Measurements from ENCODE around the gene DEUP1.
"Not testable (repeated sequence)": the region's sequence is repeated elsewhere in the genome, so short reads cannot be mapped to it uniquely, and the experiment has no call there.

Gene DEUP1

GRCh38 chr11:93330446-93330984, at the start of gene DEUP1:
TSS of gene DEUP1 (plus strand) at chr11:93330742. CDS start at chr11:93332260, 1,518 bp downstream.
- Histone ChIP-seq H3K9ac (ENCODE audit: low read length) (no peak within 1 kb of the TSS), H3K4me1 (ENCODE audit: control insufficient read depth, low read depth, low read length) (peaks cover 6% of the 10 kb centered on the region)

DNA sequence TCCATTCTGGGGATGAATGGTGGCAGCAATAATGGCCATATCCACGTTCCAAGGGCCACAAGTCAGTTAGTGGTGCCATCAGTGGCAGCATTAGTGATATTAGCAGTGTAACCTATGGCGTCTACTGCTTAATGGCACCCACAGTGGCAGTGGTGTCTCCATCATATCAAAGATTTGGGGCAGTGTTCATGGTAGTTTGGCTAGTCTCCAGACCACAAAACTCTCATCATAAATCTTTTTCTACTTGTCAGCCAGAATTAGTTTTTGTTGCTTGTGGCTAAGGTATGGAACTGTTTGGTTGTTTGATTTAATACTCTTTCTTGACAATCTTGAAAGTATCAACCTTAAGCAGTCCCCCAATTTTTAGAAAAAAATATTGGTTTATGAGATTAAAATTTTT, 45.1 kb upstream of the DEUP1 start:
- Histone ChIP-seq H3K9me3 (ENCODE audit: control insufficient read depth, low read depth, low read length) (no peaks in the 10 kb centered on the region), H3K36me3 (ENCODE audit: control insufficient read depth, low read depth, low read length) (no peaks in the 10 kb centered on the region), H3K4me3 (ENCODE audit: low read length) (no peak overlapping the region), H3K9ac (ENCODE audit: low read length) (no peak overlapping the region), H3K27ac (ENCODE audit: low read length) (no peak overlapping the region), H3K4me1 (ENCODE audit: control insufficient read depth, low read depth, low read length) (no peaks in the 10 kb centered on the region), H3K27me3 (ENCODE audit: control insufficient read depth, insufficient read depth, low read length) (no peaks in the 10 kb centered on the region)

More at GRCh38 chr11:93330446-93330984, at the start of gene DEUP1:
- H3K36me3 ChIP-seq (ENCODE audit: control insufficient read depth, low read depth, low read length): no peaks in the 10 kb centered on the region
- no peak within 1 kb of the TSS for H3K27ac ChIP-seq (ENCODE audit: low read length)
- peak within 1 kb of the TSS; percentile 79 for H3K4me3 ChIP-seq (ENCODE audit: low read length)
- peaks cover 27% of the 10 kb centered on the region for H3K27me3 ChIP-seq (ENCODE audit: control insufficient read depth, insufficient read depth, low read length)
- H3K9me3 ChIP-seq (ENCODE audit: control insufficient read depth, low read depth, low read length): no peaks in the 10 kb centered on the region

- Histone ChIP-seq H3K36me3 (ENCODE audit: control insufficient read depth, low read depth, low read length) (no peaks in the 10 kb centered on the region), H3K9ac (ENCODE audit: low read length) (no peak overlapping the region), H3K4me3 (ENCODE audit: low read length) (no peak overlapping the region), H3K27me3 (ENCODE audit: control insufficient read depth, insufficient read depth, low read length) (no peaks in the 10 kb centered on the region), H3K4me1 (ENCODE audit: control insufficient read depth, low read depth, low read length) (no peaks in the 10 kb centered on the region), H3K9me3 (ENCODE audit: control insufficient read depth, low read depth, low read length) (no peaks in the 10 kb centered on the region), H3K27ac (ENCODE audit: low read length) (no peak overlapping the region)
Measured at GRCh38 chr11:93287434-93287833, 43.1 kb upstream of the DEUP1 start.

DNA sequence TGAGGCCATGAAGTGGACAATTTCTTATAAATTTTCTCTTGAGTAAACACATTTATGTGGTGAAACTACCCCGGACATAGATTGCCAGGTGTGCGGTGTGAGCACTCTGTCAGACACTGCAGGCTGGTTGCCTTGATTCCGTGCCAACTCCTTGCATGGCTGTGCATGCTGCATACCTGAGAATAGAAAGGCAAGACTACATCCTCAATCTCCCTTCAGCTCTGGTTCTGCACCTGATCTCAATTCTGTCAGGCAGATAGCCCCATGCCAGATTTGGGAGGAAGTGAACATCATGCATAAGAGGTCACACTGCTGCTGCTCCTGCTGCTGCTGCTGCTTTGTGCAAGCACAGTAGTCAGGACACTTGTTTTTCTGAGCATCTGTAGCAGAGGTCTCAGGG, 42.5 kb upstream of the DEUP1 start:
- Histone ChIP-seq H3K27ac (ENCODE audit: low read length) (no peak overlapping the region), H3K36me3 (ENCODE audit: control insufficient read depth, low read depth, low read length) (no peaks in the 10 kb centered on the region), H3K9me3 (ENCODE audit: control insufficient read depth, low read depth, low read length) (no peaks in the 10 kb centered on the region), H3K9ac (ENCODE audit: low read length) (no peak overlapping the region), H3K27me3 (ENCODE audit: control insufficient read depth, insufficient read depth, low read length) (no peaks in the 10 kb centered on the region), H3K4me3 (ENCODE audit: low read length) (no peak overlapping the region), H3K4me1 (ENCODE audit: control insufficient read depth, low read depth, low read length) (no peaks in the 10 kb centered on the region)

GRCh38 chr11:93288767-93289166, 41.8 kb upstream of the DEUP1 start:
- Histone ChIP-seq H3K9me3 (ENCODE audit: control insufficient read depth, low read depth, low read length) (no peaks in the 10 kb centered on the region), H3K36me3 (ENCODE audit: control insufficient read depth, low read depth, low read length) (no peaks in the 10 kb centered on the region), H3K4me1 (ENCODE audit: control insufficient read depth, low read depth, low read length) (no peaks in the 10 kb centered on the region), H3K9ac (ENCODE audit: low read length) (no peak overlapping the region), H3K27ac (ENCODE audit: low read length) (no peak overlapping the region), H3K27me3 (ENCODE audit: control insufficient read depth, insufficient read depth, low read length) (no peaks in the 10 kb centered on the region), H3K4me3 (ENCODE audit: low read length) (no peak overlapping the region)

DNA sequence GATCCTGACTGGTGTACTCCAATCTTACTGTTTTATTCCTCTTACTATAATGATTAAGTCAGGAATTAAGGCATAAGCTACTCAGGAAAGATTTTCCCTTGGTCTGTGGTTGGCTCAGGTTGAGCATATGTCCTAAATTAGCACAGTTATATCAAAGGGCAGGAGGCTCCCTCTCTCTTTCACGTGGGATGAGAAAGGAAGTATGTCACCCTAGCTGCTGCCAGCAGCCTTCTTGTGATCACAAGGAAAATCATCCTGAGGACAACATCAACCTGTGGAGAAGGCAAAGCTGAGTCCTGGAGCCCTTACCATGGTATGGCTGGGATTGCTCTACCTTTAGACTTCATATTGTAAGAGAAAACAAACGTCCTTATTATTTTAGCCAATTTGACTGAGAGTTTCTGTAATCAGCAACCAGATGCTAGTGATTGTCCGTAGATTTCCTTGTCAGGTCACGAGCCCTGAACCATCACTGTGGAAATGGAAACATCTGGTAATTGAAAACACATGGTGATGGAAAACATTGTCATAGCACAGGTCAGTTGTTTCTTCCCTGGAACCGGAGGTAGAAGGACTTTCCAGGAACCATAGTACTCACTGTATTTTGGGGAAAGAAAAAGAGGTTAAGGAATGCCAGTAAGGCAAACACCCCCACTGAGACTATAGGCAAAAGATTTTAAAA, 40.6 kb upstream of the DEUP1 start:
- H3K27ac ChIP-seq (ENCODE audit: low read length): no peak overlapping the region
- no peak overlapping the region for H3K9ac ChIP-seq (ENCODE audit: low read length)
- no peak overlapping the region for H3K4me3 ChIP-seq (ENCODE audit: low read length)
- H3K36me3 ChIP-seq (ENCODE audit: control insufficient read depth, low read depth, low read length): no peaks in the 10 kb centered on the region
- H3K4me1 ChIP-seq (ENCODE audit: control insufficient read depth, low read depth, low read length): no peaks in the 10 kb centered on the region
- no peaks in the 10 kb centered on the region for H3K27me3 ChIP-seq (ENCODE audit: control insufficient read depth, insufficient read depth, low read length)
- no peaks in the 10 kb centered on the region for H3K9me3 ChIP-seq (ENCODE audit: control insufficient read depth, low read depth, low read length)

DNA sequence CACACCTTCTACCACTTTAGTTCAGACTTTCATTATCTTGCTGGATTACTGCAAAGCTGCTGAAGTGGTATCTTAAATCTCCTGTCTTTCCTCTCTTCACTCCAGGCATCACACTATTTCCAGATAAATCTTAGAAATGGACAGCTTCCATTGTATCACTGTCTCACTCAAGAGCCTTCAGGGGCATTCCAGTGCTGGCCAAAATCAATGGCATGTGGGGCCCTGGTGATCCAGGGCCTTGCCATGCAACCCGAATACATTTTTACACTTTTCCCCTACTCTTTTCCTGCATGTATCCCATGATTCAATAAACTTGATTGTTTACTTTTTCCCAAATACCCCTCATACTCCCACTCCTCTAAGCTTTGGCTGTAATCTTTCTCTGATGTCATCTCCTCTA, 39.4 kb upstream of the DEUP1 start:
- H3K36me3 ChIP-seq (ENCODE audit: control insufficient read depth, low read depth, low read length): no peaks in the 10 kb centered on the region
- H3K4me1 ChIP-seq (ENCODE audit: control insufficient read depth, low read depth, low read length): peaks cover 6% of the 10 kb centered on the region
- H3K27me3 ChIP-seq (ENCODE audit: control insufficient read depth, insufficient read depth, low read length): no peaks in the 10 kb centered on the region
- no peak overlapping the region for H3K27ac ChIP-seq (ENCODE audit: low read length)
- H3K4me3 ChIP-seq (ENCODE audit: low read length): no peak overlapping the region
- no peak overlapping the region for H3K9ac ChIP-seq (ENCODE audit: low read length)
- no peaks in the 10 kb centered on the region for H3K9me3 ChIP-seq (ENCODE audit: control insufficient read depth, low read depth, low read length)

DNA sequence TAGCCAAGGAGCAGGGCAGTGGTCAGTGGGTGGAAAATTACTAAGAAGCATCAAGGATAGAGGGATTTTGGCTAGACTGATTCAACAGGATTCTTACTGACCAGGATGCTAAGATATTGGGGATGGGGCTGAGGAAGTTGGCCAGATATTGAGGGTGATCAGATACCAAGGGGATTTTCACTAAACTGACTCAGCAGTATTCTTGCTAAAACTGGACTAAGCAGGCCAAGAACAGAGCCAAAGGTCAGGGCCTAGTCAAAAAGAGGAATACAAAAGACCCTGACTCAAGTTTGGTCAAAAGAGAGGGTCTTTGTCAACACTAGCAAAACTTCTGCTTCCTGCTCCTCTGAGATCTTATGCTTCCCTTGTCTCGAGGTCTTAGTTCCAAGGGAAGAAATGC, 38.6 kb upstream of the DEUP1 start:
- Histone ChIP-seq H3K36me3 (ENCODE audit: control insufficient read depth, low read depth, low read length) (no peaks in the 10 kb centered on the region), H3K9me3 (ENCODE audit: control insufficient read depth, low read depth, low read length) (no peaks in the 10 kb centered on the region), H3K27me3 (ENCODE audit: control insufficient read depth, insufficient read depth, low read length) (no peaks in the 10 kb centered on the region), H3K27ac (ENCODE audit: low read length) (no peak overlapping the region), H3K4me1 (ENCODE audit: control insufficient read depth, low read depth, low read length) (peaks cover 6% of the 10 kb centered on the region), H3K9ac (ENCODE audit: low read length) (no peak overlapping the region), H3K4me3 (ENCODE audit: low read length) (no peak overlapping the region)

- Histone ChIP-seq H3K27me3 (ENCODE audit: control insufficient read depth, insufficient read depth, low read length) (no peaks in the 10 kb centered on the region), H3K27ac (ENCODE audit: low read length) (no peak overlapping the region), H3K9ac (ENCODE audit: low read length) (no peak overlapping the region), H3K4me3 (ENCODE audit: low read length) (no peak overlapping the region), H3K4me1 (ENCODE audit: control insufficient read depth, low read depth, low read length) (peaks cover 6% of the 10 kb centered on the region), H3K36me3 (ENCODE audit: control insufficient read depth, low read depth, low read length) (no peaks in the 10 kb centered on the region), H3K9me3 (ENCODE audit: control insufficient read depth, low read depth, low read length) (no peaks in the 10 kb centered on the region)
Measured at GRCh38 chr11:93295921-93296575, 34.5 kb upstream of the DEUP1 start.

DNA sequence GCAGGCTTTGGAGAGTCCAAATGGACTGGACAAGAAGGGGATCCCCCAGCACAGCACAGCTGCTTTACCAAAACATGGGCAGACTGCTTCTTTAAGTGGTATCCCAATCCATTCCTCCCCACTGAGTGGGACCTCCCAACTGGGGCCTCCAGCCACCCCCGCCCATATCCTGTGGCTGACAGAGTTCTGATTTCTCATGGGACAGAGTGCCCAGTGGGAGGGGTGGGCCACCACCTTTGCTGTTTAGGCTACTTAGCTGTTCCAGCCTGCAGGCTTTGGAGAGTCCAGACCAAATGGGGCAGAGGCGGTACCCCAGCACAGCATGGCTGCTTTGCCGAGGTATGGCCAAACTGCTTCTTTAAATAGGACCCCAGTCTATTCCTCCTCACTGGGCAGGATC, 26.9 kb upstream of the DEUP1 start:
- no peaks in the 10 kb centered on the region for H3K36me3 ChIP-seq (ENCODE audit: control insufficient read depth, low read depth, low read length)
- no peak overlapping the region for H3K27ac ChIP-seq (ENCODE audit: low read length)
- no peak overlapping the region for H3K4me3 ChIP-seq (ENCODE audit: low read length)
- H3K4me1 ChIP-seq (ENCODE audit: control insufficient read depth, low read depth, low read length): no peaks in the 10 kb centered on the region
- no peak overlapping the region for H3K9ac ChIP-seq (ENCODE audit: low read length)
- H3K27me3 ChIP-seq (ENCODE audit: control insufficient read depth, insufficient read depth, low read length): no peaks in the 10 kb centered on the region
- no peaks in the 10 kb centered on the region for H3K9me3 ChIP-seq (ENCODE audit: control insufficient read depth, low read depth, low read length)

DNA sequence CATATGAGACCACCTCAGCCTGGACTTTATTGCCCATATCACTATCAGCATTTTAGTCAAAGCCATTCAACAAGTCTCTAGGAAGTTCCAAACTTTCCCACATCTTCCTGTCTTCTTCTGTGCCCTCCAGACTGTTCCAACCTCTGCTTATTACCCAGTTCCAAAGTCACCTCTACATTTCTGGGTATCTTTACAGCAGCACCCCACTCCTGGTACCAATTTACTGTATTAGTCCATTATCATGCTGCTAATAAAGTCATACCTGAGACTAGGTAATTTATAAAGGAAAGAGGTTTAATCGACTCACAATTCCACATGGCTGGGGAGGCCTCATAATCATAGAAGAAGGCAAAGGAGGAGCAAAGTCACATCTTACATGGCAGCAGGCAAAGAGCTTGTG, 16.1 kb upstream of the DEUP1 start:
- not testable (repeated sequence) for H3K9ac ChIP-seq (ENCODE audit: low read length); H3K4me1 ChIP-seq (ENCODE audit: control insufficient read depth, low read depth, low read length); H3K4me3 ChIP-seq (ENCODE audit: low read length); H3K36me3 ChIP-seq (ENCODE audit: control insufficient read depth, low read depth, low read length); H3K27me3 ChIP-seq (ENCODE audit: control insufficient read depth, insufficient read depth, low read length); H3K27ac ChIP-seq (ENCODE audit: low read length)
- peaks cover 22% of the 10 kb centered on the region for H3K9me3 ChIP-seq (ENCODE audit: control insufficient read depth, low read depth, low read length)

Measured in iPS-18a (cell line).